Keratinocyte (primary cell): ENCODE data around the gene AHCTF1. TPM values are rescaled to one million over a fixed set of nuclear protein-coding genes. Genes with fewer than 3 reads are reported as not detected.
"Not testable (repeated sequence)": the region's sequence is repeated elsewhere in the genome, so short reads cannot be mapped to it uniquely, and the experiment has no call there.

ENCODE experiments used
- DNase-seq: peaks from one replicate; pipeline ENCODE4 v3.0.0-alpha.2; 2011; ENCODE audit warnings: low read depth, missing footprints, low spot score
- FAIRE-seq: peaks from 2 replicates; lab custom pipeline; 2011; peaks lifted over from hg19 to GRCh38; lab: Jason Lieb, UNC
- H2AFZ ChIP-seq: 2 replicates; pipeline ENCODE4 v1.6.0; 2012; ENCODE audit warnings: low read length, control low read depth, inconsistent platforms; ENCODE audit not compliant: control insufficient read depth
- H3K27ac ChIP-seq: 2 replicates; pipeline ENCODE4 v1.5.1; 2011; ENCODE audit warnings: low read length; ENCODE audit not compliant: control insufficient read depth, insufficient read depth
- H3K27me3 ChIP-seq: 3 replicates; pipeline ENCODE4 v1.6.0; 2011; ENCODE audit warnings: low read length; ENCODE audit not compliant: control insufficient read depth, insufficient read depth; ENCODE audit errors: extremely low read depth
- H3K36me3 ChIP-seq, 2 experiments: 2 replicates in 1 of 2; 3 replicates in 1 of 2; pipeline ENCODE4 v1.5.1; 2011; ENCODE audit warnings: low read length in 2 of 2, mild to moderate bottlenecking in 1 of 2; ENCODE audit not compliant: control insufficient read depth in 2 of 2, insufficient read depth in 2 of 2; ENCODE audit errors: extremely low read depth in 1 of 2
- H3K4me1 ChIP-seq: 3 replicates; pipeline ENCODE4 v1.5.1; 2011; ENCODE audit warnings: low read length; ENCODE audit not compliant: control insufficient read depth, insufficient read depth; ENCODE audit errors: extremely low read depth
- H3K4me2 ChIP-seq: 3 replicates; pipeline ENCODE4 v1.6.0; 2011; ENCODE audit warnings: low read depth, low read length; ENCODE audit not compliant: control insufficient read depth, insufficient read depth; ENCODE audit errors: extremely low read depth
- H3K4me3 ChIP-seq, 3 experiments: fragments of 200-600 bp in 1 of 3; sonication (generic) in 1 of 3; 2 replicates in 2 of 3; 3 replicates in 1 of 3; pipeline ENCODE4 v1.5.1; 2011 to 2016; ENCODE audit warnings: low read length in 3 of 3, mild to moderate bottlenecking in 3 of 3, control low read depth in 2 of 3, inconsistent platforms in 1 of 3, low read depth in 1 of 3, mixed read lengths in 1 of 3, mixed run types in 1 of 3, moderate library complexity in 1 of 3; ENCODE audit not compliant: control insufficient read depth in 2 of 3, insufficient read depth in 2 of 3; ENCODE audit errors: extremely low read depth in 1 of 3
- H3K79me2 ChIP-seq: 2 replicates; pipeline ENCODE4 v1.6.0; 2012; ENCODE audit warnings: low read length; ENCODE audit not compliant: control insufficient read depth, insufficient read depth
- H3K9ac ChIP-seq: 3 replicates; pipeline ENCODE4 v1.6.0; 2011; ENCODE audit warnings: low read length; ENCODE audit not compliant: control insufficient read depth, insufficient read depth; ENCODE audit errors: extremely low read depth
- H3K9me1 ChIP-seq: 3 replicates; pipeline ENCODE4 v1.6.0; 2011; ENCODE audit warnings: low read length; ENCODE audit not compliant: control insufficient read depth, insufficient read depth; ENCODE audit errors: extremely low read depth
- H3K9me3 ChIP-seq: 2 replicates; pipeline ENCODE4 v1.5.1; 2012; ENCODE audit warnings: low read depth, low read length; ENCODE audit not compliant: control insufficient read depth
- H4K20me1 ChIP-seq: 3 replicates; pipeline ENCODE4 v1.6.0; 2011; ENCODE audit warnings: low read length; ENCODE audit not compliant: control insufficient read depth, insufficient read depth; ENCODE audit errors: extremely low read depth
- EZH2 ChIP-seq: IDR thresholded peaks from one replicate; pipeline ENCODE4 v1.6.1; 2012; ENCODE audit warnings: inconsistent platforms, mild to moderate bottlenecking, low read length, moderate library complexity
- dilution Hi-C: fragments of 300-500 bp; cut with MboI; formaldehyde crosslinking; loops from one replicate; pipeline ENCODE4 v1.7.0; 2020; ENCODE audit warnings: low sequenced_read_pairs; ENCODE audit not compliant: extremely low pct_ligation_motif_present
- polyA plus RNA-seq, 5 experiments: library from polyadenylated mRNA; depleted of rRNA in 3 of 5; stranded (reverse) in 3 of 5; stranded (forward) in 1 of 5; unstranded in 1 of 5; fragments of >200 nt; gene quantifications; 1 replicate in 1 of 5; 2 replicates in 3 of 5; 3 replicates in 1 of 5; pipeline versions ENCODE4 v1.2.1 to v1.2.3, GENCODE V29; 2011 to 2012; ENCODE audit warnings: missing spikeins in 2 of 5, low read depth in 1 of 5, low replicate concordance in 1 of 5
- TF ChIP-seq, protein P1 (sequence below), 3 experiments: IDR thresholded peaks in 1 of 3; conservative IDR thresholded peaks in 1 of 3; optimal IDR thresholded peaks in 1 of 3; 2 replicates in 2 of 3; 3 replicates in 1 of 3; pipeline versions ENCODE3 to v1.5.1; 2011; ENCODE audit warnings: low read length in 3 of 3, mild to moderate bottlenecking in 3 of 3, moderate library complexity in 2 of 3, control low read depth in 1 of 3, inconsistent platforms in 1 of 3; ENCODE audit not compliant: insufficient read depth in 2 of 3; ENCODE audit errors: extremely low read depth in 1 of 3

Gene AHCTF1
- polyA plus RNA-seq, 1 donor (not counting 4 experiments of a cell fraction or from before 2014, with no cell fraction given): 22.2 TPM

DNA sequence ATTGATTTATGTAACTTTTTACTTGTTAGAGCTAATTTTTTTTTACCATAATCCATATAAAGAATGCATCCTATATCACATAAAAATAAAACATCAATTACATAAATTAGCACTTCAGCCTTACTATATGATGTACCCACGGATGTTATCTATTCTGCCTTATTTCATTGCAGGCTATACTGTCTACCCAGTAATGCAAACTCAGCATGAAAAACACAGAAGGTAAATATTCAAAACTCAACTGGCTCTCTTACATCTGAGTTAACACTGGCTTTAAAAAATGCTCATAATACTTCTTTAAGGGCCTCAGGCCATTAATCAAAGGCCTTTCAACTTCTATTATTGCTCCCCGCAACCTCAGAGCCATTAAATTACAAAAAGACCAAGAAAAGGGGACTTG lies 65.8 kb downstream of the AHCTF1 start:
- no peaks in the 10 kb centered on the region for H3K4me1 ChIP-seq
- DNase-seq (no peak), FAIRE-seq (no peak)
- TF ChIP-seq EZH2: no peak
- TF ChIP-seq, protein P1, sequence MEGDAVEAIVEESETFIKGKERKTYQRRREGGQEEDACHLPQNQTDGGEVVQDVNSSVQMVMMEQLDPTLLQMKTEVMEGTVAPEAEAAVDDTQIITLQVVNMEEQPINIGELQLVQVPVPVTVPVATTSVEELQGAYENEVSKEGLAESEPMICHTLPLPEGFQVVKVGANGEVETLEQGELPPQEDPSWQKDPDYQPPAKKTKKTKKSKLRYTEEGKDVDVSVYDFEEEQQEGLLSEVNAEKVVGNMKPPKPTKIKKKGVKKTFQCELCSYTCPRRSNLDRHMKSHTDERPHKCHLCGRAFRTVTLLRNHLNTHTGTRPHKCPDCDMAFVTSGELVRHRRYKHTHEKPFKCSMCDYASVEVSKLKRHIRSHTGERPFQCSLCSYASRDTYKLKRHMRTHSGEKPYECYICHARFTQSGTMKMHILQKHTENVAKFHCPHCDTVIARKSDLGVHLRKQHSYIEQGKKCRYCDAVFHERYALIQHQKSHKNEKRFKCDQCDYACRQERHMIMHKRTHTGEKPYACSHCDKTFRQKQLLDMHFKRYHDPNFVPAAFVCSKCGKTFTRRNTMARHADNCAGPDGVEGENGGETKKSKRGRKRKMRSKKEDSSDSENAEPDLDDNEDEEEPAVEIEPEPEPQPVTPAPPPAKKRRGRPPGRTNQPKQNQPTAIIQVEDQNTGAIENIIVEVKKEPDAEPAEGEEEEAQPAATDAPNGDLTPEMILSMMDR (optimal IDR thresholded peaks at IDR 0.05 in 1 of 3, IDR thresholded peaks at IDR 0.05 in 1 of 3, conservative IDR thresholded peaks at IDR 0.05 in 1 of 3; ENCODE audit: extremely low read depth in 1 of 3, insufficient read depth in 2 of 3, low read length in 3 of 3): no peak
- no peaks in the 10 kb centered on the region for H3K9me3 ChIP-seq
- no peak overlapping the region for H3K9ac ChIP-seq
- no peak overlapping the region for H2AFZ ChIP-seq
- dilution Hi-C loops: no loop called here
- no peak overlapping the region for H3K27ac ChIP-seq
- no peaks in the 10 kb centered on the region for H3K9me1 ChIP-seq
- H4K20me1 ChIP-seq: no peaks in the 10 kb centered on the region
- H3K27me3 ChIP-seq: no peaks in the 10 kb centered on the region
- peaks cover 12 to 14% of the 10 kb centered on the region in 2 experiments for H3K36me3 ChIP-seq
- H3K4me2 ChIP-seq: no peak overlapping the region
- no peak overlapping the region for H3K4me3 ChIP-seq
- H3K79me2 ChIP-seq: peaks cover 6% of the 10 kb centered on the region

DNA sequence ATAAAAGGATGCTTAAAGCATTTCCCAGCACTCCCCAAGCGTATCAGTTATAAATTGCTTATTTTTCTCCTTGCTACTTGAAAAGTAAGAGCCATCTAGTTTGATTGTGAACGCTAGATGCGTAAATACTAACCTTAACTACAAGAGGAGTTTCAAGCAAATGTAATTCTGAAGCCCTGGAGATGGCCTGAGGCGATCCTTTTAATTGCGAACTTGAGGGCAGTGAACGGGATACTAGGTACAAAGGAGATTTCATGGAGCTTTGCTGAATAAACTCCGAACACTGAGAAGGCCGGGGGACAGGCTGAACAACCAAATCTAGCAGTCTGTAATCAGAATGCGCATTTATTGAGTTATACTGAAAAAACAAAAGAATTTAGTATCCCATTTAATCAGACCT lies 68.0 kb downstream of the AHCTF1 start:
- H3K36me3 ChIP-seq, H2AFZ ChIP-seq, H3K27ac ChIP-seq, FAIRE-seq, H4K20me1 ChIP-seq, H3K79me2 ChIP-seq, H3K4me2 ChIP-seq, H3K9ac ChIP-seq, H3K9me1 ChIP-seq, H3K27me3 ChIP-seq, H3K9me3 ChIP-seq, DNase-seq, dilution Hi-C loops, H3K4me1 ChIP-seq, H3K4me3 ChIP-seq: not testable (repeated sequence)

DNA sequence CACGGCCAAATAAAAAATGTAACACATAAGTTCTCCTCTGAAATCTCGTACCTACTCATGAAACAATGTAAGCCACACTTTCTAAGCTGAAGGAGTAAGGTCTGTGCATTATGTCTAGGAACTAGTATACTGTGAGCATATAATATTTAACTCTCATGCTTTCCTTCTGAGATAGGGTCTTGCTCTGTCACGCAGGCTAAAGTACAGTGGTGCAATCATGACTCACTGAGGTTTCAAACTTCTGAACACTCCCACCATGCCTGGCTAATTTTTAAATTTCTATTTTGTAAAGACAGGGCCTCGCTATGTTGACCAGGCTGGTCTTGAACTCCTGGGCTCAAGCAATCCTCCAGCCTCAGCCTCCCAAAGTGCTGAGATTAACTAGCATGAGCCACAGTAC lies 71.3 kb downstream of the AHCTF1 start:
- no peaks in the 10 kb centered on the region for H3K27me3 ChIP-seq
- dilution Hi-C loops: no loop called here
- peaks cover 5 to 17% of the 10 kb centered on the region in 2 experiments for H3K36me3 ChIP-seq
- no peak overlapping the region for H3K4me2 ChIP-seq
- no peak for TF ChIP-seq EZH2
- TF ChIP-seq, protein P1 (optimal IDR thresholded peaks at IDR 0.05 in 1 of 3, IDR thresholded peaks at IDR 0.05 in 1 of 3, conservative IDR thresholded peaks at IDR 0.05 in 1 of 3; ENCODE audit: extremely low read depth in 1 of 3, insufficient read depth in 2 of 3, low read length in 3 of 3): no peak
- H3K9ac ChIP-seq: no peak overlapping the region
- no peaks in the 10 kb centered on the region for H3K4me1 ChIP-seq
- DNase-seq (no peak), FAIRE-seq (no peak)
- H2AFZ ChIP-seq: no peak overlapping the region
- no peaks in the 10 kb centered on the region for H3K9me1 ChIP-seq
- H3K9me3 ChIP-seq: no peaks in the 10 kb centered on the region
- no peak overlapping the region for H3K27ac ChIP-seq
- no peaks in the 10 kb centered on the region for H4K20me1 ChIP-seq
- no peak overlapping the region for H3K4me3 ChIP-seq
- H3K79me2 ChIP-seq: peaks cover 2% of the 10 kb centered on the region
